ENCODE results near the gene LY6G6D.

The LY6G6D gene

DNA sequence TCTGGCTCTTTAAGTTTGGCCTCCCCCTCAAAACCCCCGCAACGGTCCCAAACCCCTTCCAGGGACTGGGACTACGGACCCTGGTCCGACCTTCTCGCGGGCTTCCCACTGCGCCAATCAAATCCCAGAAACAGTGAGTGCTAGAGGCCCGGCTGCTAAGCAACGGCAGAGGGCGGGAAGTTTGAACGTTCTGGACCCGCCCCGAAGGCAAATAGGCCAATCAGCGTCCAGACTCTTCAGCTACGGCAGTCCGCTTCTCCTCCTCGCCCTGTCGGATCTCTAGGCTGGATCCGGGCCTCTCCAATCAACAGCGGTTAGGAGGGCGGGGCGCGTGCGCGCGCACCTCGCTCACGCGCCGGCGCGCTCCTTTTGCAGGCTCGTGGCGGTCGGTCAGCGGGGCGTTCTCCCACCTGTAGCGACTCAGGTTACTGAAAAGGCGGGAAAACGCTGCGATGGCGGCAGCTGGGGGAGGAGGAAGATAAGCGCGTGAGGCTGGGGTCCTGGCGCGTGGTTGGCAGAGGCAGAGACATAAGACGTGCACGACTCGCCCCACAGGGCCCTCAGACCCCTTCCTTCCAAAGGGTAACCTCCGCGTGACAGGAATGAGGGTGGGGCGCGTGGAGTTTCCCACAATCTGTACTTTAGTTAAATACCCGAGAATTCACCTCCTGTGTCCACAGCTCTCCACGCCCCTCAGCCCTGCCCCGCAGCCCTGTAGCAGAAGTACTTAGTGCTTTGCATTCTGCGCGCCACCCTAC lies 24.7 kb downstream of the LY6G6D start, which contains the start of gene MSH5:
Gene MSH5, plus strand, starts transcription at position 367 of the 758 bp plus-strand sequence. CDS start 462 bp downstream, outside the sequence.
- TF ChIP-seq, protein P1, sequence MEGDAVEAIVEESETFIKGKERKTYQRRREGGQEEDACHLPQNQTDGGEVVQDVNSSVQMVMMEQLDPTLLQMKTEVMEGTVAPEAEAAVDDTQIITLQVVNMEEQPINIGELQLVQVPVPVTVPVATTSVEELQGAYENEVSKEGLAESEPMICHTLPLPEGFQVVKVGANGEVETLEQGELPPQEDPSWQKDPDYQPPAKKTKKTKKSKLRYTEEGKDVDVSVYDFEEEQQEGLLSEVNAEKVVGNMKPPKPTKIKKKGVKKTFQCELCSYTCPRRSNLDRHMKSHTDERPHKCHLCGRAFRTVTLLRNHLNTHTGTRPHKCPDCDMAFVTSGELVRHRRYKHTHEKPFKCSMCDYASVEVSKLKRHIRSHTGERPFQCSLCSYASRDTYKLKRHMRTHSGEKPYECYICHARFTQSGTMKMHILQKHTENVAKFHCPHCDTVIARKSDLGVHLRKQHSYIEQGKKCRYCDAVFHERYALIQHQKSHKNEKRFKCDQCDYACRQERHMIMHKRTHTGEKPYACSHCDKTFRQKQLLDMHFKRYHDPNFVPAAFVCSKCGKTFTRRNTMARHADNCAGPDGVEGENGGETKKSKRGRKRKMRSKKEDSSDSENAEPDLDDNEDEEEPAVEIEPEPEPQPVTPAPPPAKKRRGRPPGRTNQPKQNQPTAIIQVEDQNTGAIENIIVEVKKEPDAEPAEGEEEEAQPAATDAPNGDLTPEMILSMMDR (IDR thresholded peaks at IDR 0.05; ENCODE audit: extremely low read depth, insufficient read depth, missing control alignments): no peak
- peak; percentile 98 for DNase-seq (ENCODE audit: low spot score)
- in situ Hi-C loops (cut with MboI; ENCODE audit: low pct_unique_long_range_greater_than_20kb, low sequenced_read_pairs, unreplicated experiment): no loop called here

GRCh38 chr6:31740397-31741223 lies 25.5 kb downstream of the LY6G6D start:
- no peak for DNase-seq (ENCODE audit: low spot score)
- in situ Hi-C loops (cut with MboI; ENCODE audit: low pct_unique_long_range_greater_than_20kb, low sequenced_read_pairs, unreplicated experiment): no loop called here
- TF ChIP-seq, protein P1 (IDR thresholded peaks at IDR 0.05; ENCODE audit: extremely low read depth, insufficient read depth, missing control alignments): no peak

DNA sequence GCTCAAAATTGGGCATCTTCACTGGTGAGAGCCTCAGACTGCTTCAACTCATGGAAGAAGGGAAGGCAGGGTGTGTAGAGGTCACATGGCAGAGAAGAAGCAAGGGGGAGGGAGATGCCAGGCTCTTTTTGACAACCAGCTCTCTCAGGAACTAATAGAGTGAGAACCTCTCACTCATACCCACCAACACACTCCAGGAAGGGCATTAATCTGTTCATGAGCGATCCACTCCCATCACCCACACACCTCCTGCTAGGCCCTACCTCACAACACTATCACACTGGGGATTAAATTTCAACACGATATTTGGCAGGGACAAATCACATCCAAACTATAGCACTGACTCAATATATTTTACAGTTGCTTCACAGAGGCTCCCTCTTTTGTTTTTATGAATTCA lies 26.7 kb downstream of the LY6G6D start:
- in situ Hi-C loops (cut with MboI; ENCODE audit: low pct_unique_long_range_greater_than_20kb, low sequenced_read_pairs, unreplicated experiment): no loop called here
- DNase-seq (ENCODE audit: low spot score): no peak
- TF ChIP-seq, protein P1 (IDR thresholded peaks at IDR 0.05; ENCODE audit: extremely low read depth, insufficient read depth, missing control alignments): no peak

DNA sequence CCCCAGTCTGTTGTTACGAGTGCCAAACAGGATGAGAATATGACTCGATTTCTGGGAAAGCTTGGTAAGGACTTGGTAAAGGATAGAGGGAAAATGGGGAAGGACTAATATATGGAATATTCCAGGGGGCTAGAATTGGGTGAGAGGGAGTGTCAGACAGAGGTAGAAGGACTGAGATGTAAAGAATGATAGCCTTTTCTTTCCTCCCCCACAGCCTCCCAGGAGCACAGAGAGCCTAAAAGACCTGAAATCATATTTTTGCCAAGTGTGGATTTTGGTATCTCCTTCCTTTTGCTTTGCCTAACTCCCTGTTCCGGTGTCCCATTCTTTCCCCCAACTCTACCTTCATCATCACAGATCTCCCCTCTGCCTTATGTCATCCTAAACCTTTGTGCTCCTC lies 27.7 kb downstream of the LY6G6D start:
- no peak for DNase-seq (ENCODE audit: low spot score)
- in situ Hi-C loops (cut with MboI; ENCODE audit: low pct_unique_long_range_greater_than_20kb, low sequenced_read_pairs, unreplicated experiment): no loop called here
- TF ChIP-seq, protein P1 (IDR thresholded peaks at IDR 0.05; ENCODE audit: extremely low read depth, insufficient read depth, missing control alignments): no peak

- no peak for DNase-seq (ENCODE audit: low spot score)
- TF ChIP-seq, protein P1 (IDR thresholded peaks at IDR 0.05; ENCODE audit: extremely low read depth, insufficient read depth, missing control alignments): no peak
- in situ Hi-C loops (cut with MboI; ENCODE audit: low pct_unique_long_range_greater_than_20kb, low sequenced_read_pairs, unreplicated experiment): no loop called here
These were observed 29.3 kb downstream of the LY6G6D start for GRCh38 chr6:31744422-31744821.

- no peak for DNase-seq (ENCODE audit: low spot score)
- in situ Hi-C loops (cut with MboI; ENCODE audit: low pct_unique_long_range_greater_than_20kb, low sequenced_read_pairs, unreplicated experiment): no loop called here
- TF ChIP-seq, protein P1 (IDR thresholded peaks at IDR 0.05; ENCODE audit: extremely low read depth, insufficient read depth, missing control alignments): no peak
These were observed 34.3 kb downstream of the LY6G6D start for GRCh38 chr6:31749301-31750036.
